Smooth muscle cell of the brain vasculature (primary cell): ENCODE data around the gene DUSP6.

Experiments used
- DNase-seq: peaks from one replicate; pipeline ENCODE4 v3.0.0-alpha.2; 2012; ENCODE audit warnings: low read depth, low spot score

DUSP6 gene

GRCh38 chr12:89328151-89329030 lies 23.9 kb downstream of the DUSP6 start:
- DNase-seq = no peak

- no peak for DNase-seq
Measured at GRCh38 chr12:89327486-89328094, 24.7 kb downstream of the DUSP6 start.

- no peak for DNase-seq
Measured at GRCh38 chr12:89326239-89327040, 25.9 kb downstream of the DUSP6 start.

- DNase-seq = no peak
Measured at GRCh38 chr12:89325495-89325894, 26.8 kb downstream of the DUSP6 start.

GRCh38 chr12:89324437-89324836 lies 27.9 kb downstream of the DUSP6 start:
- no peak for DNase-seq

- no peak for DNase-seq
Measured at GRCh38 chr12:89323568-89324218, 28.6 kb downstream of the DUSP6 start.

- DNase-seq = no peak
Measured at GRCh38 chr12:89320735-89321134, 31.6 kb downstream of the DUSP6 start.

GRCh38 chr12:89319606-89320005 lies 32.7 kb downstream of the DUSP6 start:
- no peak for DNase-seq

- DNase-seq = no peak
Measured at GRCh38 chr12:89319122-89319521, 33.2 kb downstream of the DUSP6 start.

GRCh38 chr12:89316705-89317139 lies 35.6 kb downstream of the DUSP6 start:
- DNase-seq = no peak

- no peak for DNase-seq
Measured at GRCh38 chr12:89314060-89314761, 38.1 kb downstream of the DUSP6 start.

GRCh38 chr12:89311703-89312293 lies 40.5 kb downstream of the DUSP6 start:
- no peak for DNase-seq

GRCh38 chr12:89309815-89310214 lies 42.5 kb downstream of the DUSP6 start:
- DNase-seq = no peak

- no peak for DNase-seq
Measured at GRCh38 chr12:89309440-89309802, 42.9 kb downstream of the DUSP6 start.

GRCh38 chr12:89307474-89308253 lies 44.6 kb downstream of the DUSP6 start:
- DNase-seq = no peak

GRCh38 chr12:89306827-89307473 lies 45.4 kb downstream of the DUSP6 start:
- DNase-seq = no peak

GRCh38 chr12:89305373-89305772 lies 46.9 kb downstream of the DUSP6 start:
- DNase-seq = no peak

- DNase-seq = no peak
Measured at GRCh38 chr12:89299931-89300330, 52.4 kb downstream of the DUSP6 start.

GRCh38 chr12:89299417-89299816 lies 52.9 kb downstream of the DUSP6 start:
- DNase-seq = no peak
